ENCODE results near the gene CCDC39. TPM values are rescaled to one million over a fixed set of nuclear protein-coding genes. Genes with fewer than 3 reads are reported as not detected.

Gene CCDC39
- total and polyA plus RNA-seq, 9 of the 15 experiments (the other 6 are each of a cell fraction or from before 2014, with no cell fraction given): not detected

GRCh38 chr3:180594631-180595558 is 84.4 kb downstream of the CCDC39 start:
- Histone ChIP-seq H3K79me2 (ENCODE audit: control insufficient read depth, insufficient read depth, low read length) (no peaks in the 10 kb centered on the region), H3K27me3 (ENCODE audit: control insufficient read depth in 2 of 2, insufficient read depth in 2 of 2, low read length in 2 of 2) (peaks cover 0 to 3% of the 10 kb centered on the region in 2 experiments; a peak in 1 of 5 replicates), H3K36me3 (ENCODE audit: control insufficient read depth, insufficient read depth, low read length) (no peaks in the 10 kb centered on the region), H3K27ac (ENCODE audit: extremely low read depth, low read depth, low read length) (no peak overlapping the region), H3K4me3 (no peak overlapping the region), H4K20me1 (replicated peaks; ENCODE audit: control insufficient read depth, insufficient read depth, low read length) (no peaks in the 10 kb centered on the region), H3K9ac (ENCODE audit: insufficient read depth in 1 of 2, low read depth in 2 of 2, low read length in 2 of 2) (no peak overlapping the region), H2AFZ (ENCODE audit: low read depth, low read length) (no peak overlapping the region), H3K4me2 (ENCODE audit: insufficient read depth, low read length) (no peak overlapping the region), H3K9me3 (replicated peaks; ENCODE audit: control insufficient read depth, insufficient read depth, low read depth, low read length) (no peaks in the 10 kb centered on the region), H3K4me1 (replicated peaks in 1 of 2; ENCODE audit: control insufficient read depth in 2 of 2, insufficient read depth in 2 of 2, low read length in 2 of 2) (no peaks in the 10 kb centered on the region), H3K9me1 (ENCODE audit: control insufficient read depth, insufficient read depth, low read length) (no peaks in the 10 kb centered on the region)
- peak; percentile 54; the same call in 1 of the 3 replicates for ATAC-seq
- WGBS (ENCODE audit: insufficient coverage, low coverage, missing lambda C conversion rate): 0% methylated on average over 2 of the region's 2 CpGs
- DNase-seq (ENCODE audit: extremely low read depth in 1 of 4, low spot score in 3 of 4): peak in 1 of 4 experiments; percentile 32
- POLR2A ChIA-PET: no interaction called here
- CTCF ChIA-PET (ENCODE audit: low intra/inter-chr PET ratio): no interaction called here
- no TSS peak for BruUV-seq (replicated peaks)
- in situ Hi-C loops (cut with MboI): loop anchor here (5.0 kb wide), 1 partner anchor 668 kb away; no protein-coding TSS in a partner anchor
- no peak for FAIRE-seq
- intact Hi-C loops (cut with micrococcal nuclease): loop anchor here (1.0 to 5.0 kb wide), 2 partner anchors 666 to 828 kb away; no protein-coding TSS in a partner anchor
- TF ChIP-seq NR3C1 (CRISPR knock-in tag; IDR thresholded peaks at IDR 0.05) (no peak), CREBBP (IDR thresholded peaks at IDR 0.05; ENCODE audit: low read depth, low read length) (no peak), ZBTB7A (IDR thresholded peaks at IDR 0.05; ENCODE audit: borderline replicate concordance, control insufficient read depth, low read depth, low read length) (no peak), CTCF (IDR thresholded peaks at IDR 0.05 in 2 of 3, conservative IDR thresholded peaks at IDR 0.05 in 1 of 3; ENCODE audit: insufficient read depth in 2 of 3, low read depth in 1 of 3, low read length in 3 of 3) (peak in 2 of 3 experiments; percentile 34 to 51; a peak in 2 of 6 replicates), RAD21 (CRISPR knock-in tag; conservative IDR thresholded peaks at IDR 0.05 in 1 of 2, IDR thresholded peaks at IDR 0.05 in 1 of 2) (peak; percentile 53 to 57), ZNF395 (CRISPR knock-in tag; IDR thresholded peaks at IDR 0.05) (no peak), CEBPB (tag; IDR thresholded peaks at IDR 0.05) (no peak), HMG20A (CRISPR knock-in tag; conservative IDR thresholded peaks at IDR 0.05) (no peak)

Data from K562 (cell line).